ENCODE results near the gene SRP14. TPM values are rescaled to one million over a fixed set of nuclear protein-coding genes. Genes with fewer than 3 reads are reported as not detected.
"Not testable (repeated sequence)": the region's sequence is repeated elsewhere in the genome, so short reads cannot be mapped to it uniquely, and the experiment has no call there.

Gene SRP14
- total RNA-seq, 1 donor from 2014 or later = 153 TPM

- intact Hi-C loops (cut with micrococcal nuclease) = no loop called here
- no peak overlapping the region for H3K27ac Mint-ChIP-seq
- no peaks in the 10 kb centered on the region for H3K27me3 Mint-ChIP-seq
- peaks cover 60% of the 10 kb centered on the region for H3K36me3 Mint-ChIP-seq (ENCODE audit: low read depth)
- peaks cover 16% of the 10 kb centered on the region for H3K9me3 Mint-ChIP-seq
- no peak overlapping the region for H3K4me3 Mint-ChIP-seq
- DNase-seq = no peak
- no peaks in the 10 kb centered on the region for H3K4me1 Mint-ChIP-seq
Observed at GRCh38 chr15:40010686-40011085, 28.3 kb downstream of the SRP14 start.

- Mint-ChIP-seq H3K36me3 (ENCODE audit: low read depth) (peaks cover 47% of the 10 kb centered on the region), H3K9me3 (no peaks in the 10 kb centered on the region), H3K27ac (no peak overlapping the region), H3K27me3 (no peaks in the 10 kb centered on the region), H3K4me3 (no peak overlapping the region), H3K4me1 (no peaks in the 10 kb centered on the region)
- no peak for DNase-seq
- intact Hi-C loops (cut with micrococcal nuclease) = no loop called here
Observed at GRCh38 chr15:40008061-40008765, 30.8 kb downstream of the SRP14 start.

GRCh38 chr15:40006646-40007045 is 32.3 kb downstream of the SRP14 start:
- Mint-ChIP-seq H3K36me3 (ENCODE audit: low read depth) (peaks cover 43% of the 10 kb centered on the region), H3K27ac (no peak overlapping the region), H3K4me3 (no peak overlapping the region), H3K27me3 (no peaks in the 10 kb centered on the region), H3K4me1 (no peaks in the 10 kb centered on the region), H3K9me3 (no peaks in the 10 kb centered on the region)
- DNase-seq = no peak
- intact Hi-C loops (cut with micrococcal nuclease) = no loop called here

GRCh38 chr15:40006003-40006402 is 33.0 kb downstream of the SRP14 start:
- peaks cover 40% of the 10 kb centered on the region for H3K36me3 Mint-ChIP-seq (ENCODE audit: low read depth)
- no peaks in the 10 kb centered on the region for H3K27me3 Mint-ChIP-seq
- no peaks in the 10 kb centered on the region for H3K4me1 Mint-ChIP-seq
- intact Hi-C loops (cut with micrococcal nuclease) = no loop called here
- H3K9me3 Mint-ChIP-seq = no peaks in the 10 kb centered on the region
- no peak for DNase-seq
- H3K4me3 Mint-ChIP-seq = no peak overlapping the region
- no peak overlapping the region for H3K27ac Mint-ChIP-seq

- Mint-ChIP-seq H3K4me3 (no peak overlapping the region), H3K4me1 (peaks cover 4% of the 10 kb centered on the region), H3K27me3 (no peaks in the 10 kb centered on the region), H3K9me3 (no peaks in the 10 kb centered on the region), H3K36me3 (ENCODE audit: low read depth) (peaks cover 28% of the 10 kb centered on the region), H3K27ac (no peak overlapping the region)
- DNase-seq = no peak
- intact Hi-C loops (cut with micrococcal nuclease) = no loop called here
Observed at GRCh38 chr15:40003116-40003916, 35.7 kb downstream of the SRP14 start.

- intact Hi-C loops (cut with micrococcal nuclease) = no loop called here
- Mint-ChIP-seq H3K27me3 (no peaks in the 10 kb centered on the region), H3K36me3 (ENCODE audit: low read depth) (peaks cover 30% of the 10 kb centered on the region), H3K9me3 (no peaks in the 10 kb centered on the region), H3K4me1 (peaks cover 4% of the 10 kb centered on the region), H3K4me3 (no peak overlapping the region), H3K27ac (no peak overlapping the region)
- DNase-seq = no peak
Observed at GRCh38 chr15:40002295-40002694, 36.7 kb downstream of the SRP14 start.

GRCh38 chr15:39999538-40000200 is 39.3 kb downstream of the SRP14 start:
- intact Hi-C loops (cut with micrococcal nuclease) = no loop called here
- Mint-ChIP-seq H3K4me3 (no peak overlapping the region), H3K36me3 (ENCODE audit: low read depth) (peaks cover 28% of the 10 kb centered on the region), H3K9me3 (no peaks in the 10 kb centered on the region), H3K4me1 (peaks cover 4% of the 10 kb centered on the region), H3K27ac (no peak overlapping the region), H3K27me3 (no peaks in the 10 kb centered on the region)
- DNase-seq = no peak

GRCh38 chr15:39998511-39999077 is 40.4 kb downstream of the SRP14 start:
- no peaks in the 10 kb centered on the region for H3K27me3 Mint-ChIP-seq
- H3K9me3 Mint-ChIP-seq = no peaks in the 10 kb centered on the region
- no peak overlapping the region for H3K4me3 Mint-ChIP-seq
- intact Hi-C loops (cut with micrococcal nuclease) = no loop called here
- H3K27ac Mint-ChIP-seq = no peak overlapping the region
- no peak for DNase-seq
- peaks cover 4% of the 10 kb centered on the region for H3K4me1 Mint-ChIP-seq
- peaks cover 30% of the 10 kb centered on the region for H3K36me3 Mint-ChIP-seq (ENCODE audit: low read depth)

GRCh38 chr15:39997639-39998038 is 41.3 kb downstream of the SRP14 start:
- Mint-ChIP-seq H3K9me3 (no peaks in the 10 kb centered on the region), H3K36me3 (ENCODE audit: low read depth) (peaks cover 35% of the 10 kb centered on the region), H3K4me3 (no peak overlapping the region), H3K27ac (no peak overlapping the region), H3K27me3 (no peaks in the 10 kb centered on the region), H3K4me1 (peaks cover 4% of the 10 kb centered on the region)
- intact Hi-C loops (cut with micrococcal nuclease) = no loop called here
- DNase-seq = no peak

GRCh38 chr15:39997031-39997430 is 42.0 kb downstream of the SRP14 start:
- intact Hi-C loops (cut with micrococcal nuclease) = no loop called here
- no peaks in the 10 kb centered on the region for H3K9me3 Mint-ChIP-seq
- peaks cover 29% of the 10 kb centered on the region for H3K36me3 Mint-ChIP-seq (ENCODE audit: low read depth)
- no peaks in the 10 kb centered on the region for H3K27me3 Mint-ChIP-seq
- H3K4me3 Mint-ChIP-seq = no peak overlapping the region
- H3K27ac Mint-ChIP-seq = no peak overlapping the region
- H3K4me1 Mint-ChIP-seq = peaks cover 4% of the 10 kb centered on the region
- no peak for DNase-seq

- H3K9me3 Mint-ChIP-seq; H3K4me3 Mint-ChIP-seq; DNase-seq; H3K4me1 Mint-ChIP-seq; intact Hi-C loops (cut with micrococcal nuclease); H3K27me3 Mint-ChIP-seq; H3K27ac Mint-ChIP-seq: not testable (repeated sequence)
- H3K36me3 Mint-ChIP-seq (ENCODE audit: low read depth) = peaks cover 32% of the 10 kb centered on the region
Observed at GRCh38 chr15:39996228-39996627, 42.8 kb downstream of the SRP14 start.

GRCh38 chr15:39992953-39993352 is 46.0 kb downstream of the SRP14 start:
- H3K27ac Mint-ChIP-seq; H3K9me3 Mint-ChIP-seq; DNase-seq; intact Hi-C loops (cut with micrococcal nuclease); H3K4me3 Mint-ChIP-seq; H3K27me3 Mint-ChIP-seq; H3K4me1 Mint-ChIP-seq: not testable (repeated sequence)
- peaks cover 36% of the 10 kb centered on the region for H3K36me3 Mint-ChIP-seq (ENCODE audit: low read depth)

GRCh38 chr15:39990706-39991105 is 48.3 kb downstream of the SRP14 start:
- Mint-ChIP-seq H3K27ac (no peak overlapping the region), H3K27me3 (no peaks in the 10 kb centered on the region), H3K9me3 (no peaks in the 10 kb centered on the region), H3K4me3 (no peak overlapping the region), H3K4me1 (no peaks in the 10 kb centered on the region), H3K36me3 (ENCODE audit: low read depth) (peaks cover 33% of the 10 kb centered on the region)
- no peak for DNase-seq
- intact Hi-C loops (cut with micrococcal nuclease) = no loop called here

GRCh38 chr15:39987821-39988220 is 51.2 kb downstream of the SRP14 start:
- intact Hi-C loops (cut with micrococcal nuclease) = no loop called here
- H3K27ac Mint-ChIP-seq = no peak overlapping the region
- DNase-seq = no peak
- no peaks in the 10 kb centered on the region for H3K27me3 Mint-ChIP-seq
- peaks cover 4% of the 10 kb centered on the region for H3K9me3 Mint-ChIP-seq
- no peak overlapping the region for H3K4me3 Mint-ChIP-seq
- no peaks in the 10 kb centered on the region for H3K4me1 Mint-ChIP-seq
- peaks cover 39% of the 10 kb centered on the region for H3K36me3 Mint-ChIP-seq (ENCODE audit: low read depth)
